Measurements from ENCODE around the gene BABAM1.
"Not testable (repeated sequence)": the region's sequence is repeated elsewhere in the genome, so short reads cannot be mapped to it uniquely, and the experiment has no call there.

BABAM1 gene

GRCh38 chr19:17266589-17266974 lies 661 bp upstream of the BABAM1 start:
- DNase-seq (ENCODE audit: insufficient read length, low spot score) = no peak
- FAIRE-seq = no peak

- DNase-seq (ENCODE audit: insufficient read length, low spot score) = no peak
- FAIRE-seq = no peak
Measured at GRCh38 chr19:17268754-17269153, 1.5 kb downstream of the BABAM1 start.

GRCh38 chr19:17274892-17275291 lies 7.6 kb downstream of the BABAM1 start:
- FAIRE-seq; DNase-seq (ENCODE audit: insufficient read length, low spot score): not testable (repeated sequence)

GRCh38 chr19:17275441-17276175 lies 8.4 kb downstream of the BABAM1 start:
- no peak for DNase-seq (ENCODE audit: insufficient read length, low spot score)
- FAIRE-seq = no peak

- DNase-seq (ENCODE audit: insufficient read length, low spot score) (no peak), FAIRE-seq (no peak)
Measured at GRCh38 chr19:17279436-17279835, 12.2 kb downstream of the BABAM1 start.

GRCh38 chr19:17281391-17282304 lies 14.4 kb downstream of the BABAM1 start, which contains the start of gene ANKLE1:
Gene ANKLE1, plus strand, starts transcription at chr19:17281901. Its CDS starts 20 bp downstream, at chr19:17281921.
- peak; percentile 89 for FAIRE-seq
- DNase-seq (ENCODE audit: insufficient read length, low spot score) = no peak

- DNase-seq (ENCODE audit: insufficient read length, low spot score) (peak; percentile 88), FAIRE-seq (peak; percentile 92)
Measured at GRCh38 chr19:17282488-17283125, 15.4 kb downstream of the BABAM1 start.

GRCh38 chr19:17283504-17283996 lies 16.3 kb downstream of the BABAM1 start:
- FAIRE-seq = no peak
- DNase-seq (ENCODE audit: insufficient read length, low spot score) = no peak

GRCh38 chr19:17285415-17286135 lies 18.3 kb downstream of the BABAM1 start:
- no peak for DNase-seq (ENCODE audit: insufficient read length, low spot score)
- FAIRE-seq = no peak

- DNase-seq (ENCODE audit: insufficient read length, low spot score) = no peak
- no peak for FAIRE-seq
Measured at GRCh38 chr19:17286263-17286662, 19.0 kb downstream of the BABAM1 start.

- DNase-seq (ENCODE audit: insufficient read length, low spot score) (no peak), FAIRE-seq (no peak)
Measured at GRCh38 chr19:17286752-17287151, 19.5 kb downstream of the BABAM1 start.

- no peak for DNase-seq (ENCODE audit: insufficient read length, low spot score)
- FAIRE-seq = peak; percentile 78
Measured at GRCh38 chr19:17289489-17289888, 22.2 kb downstream of the BABAM1 start.

- FAIRE-seq = peak; percentile 95
- DNase-seq (ENCODE audit: insufficient read length, low spot score) = peak; percentile 97
Measured at GRCh38 chr19:17292301-17293074, 25.2 kb downstream of the BABAM1 start.

GRCh38 chr19:17293605-17294004 lies 26.4 kb downstream of the BABAM1 start:
- FAIRE-seq = no peak
- no peak for DNase-seq (ENCODE audit: insufficient read length, low spot score)

- peak; percentile 44 for DNase-seq (ENCODE audit: insufficient read length, low spot score)
- no peak for FAIRE-seq
Measured at GRCh38 chr19:17294051-17294891, 27.0 kb downstream of the BABAM1 start.

GRCh38 chr19:17295551-17295950 lies 28.3 kb downstream of the BABAM1 start:
- DNase-seq (ENCODE audit: insufficient read length, low spot score); FAIRE-seq: not testable (repeated sequence)

GRCh38 chr19:17296273-17296672 lies 29.0 kb downstream of the BABAM1 start:
- FAIRE-seq = no peak
- no peak for DNase-seq (ENCODE audit: insufficient read length, low spot score)

GRCh38 chr19:17296976-17297375 lies 29.7 kb downstream of the BABAM1 start:
- FAIRE-seq = no peak
- no peak for DNase-seq (ENCODE audit: insufficient read length, low spot score)
